Nephron progenitor cell (in vitro differentiated cells): ENCODE measurements around the gene SELPLG.

Experiments
- DNase-seq: peaks from one replicate; pipeline ENCODE4 v3.0.0; 2021
- H3K27ac Mint-ChIP-seq: 2 replicates; pipeline ENCODE4 v1.8.0; 2021; ENCODE audit warnings: mild to moderate bottlenecking, moderate library complexity, mixed read lengths
- H3K27me3 Mint-ChIP-seq: 2 replicates; pipeline ENCODE4 v1.8.0; 2021; ENCODE audit warnings: mild to moderate bottlenecking, low read depth, mixed read lengths; ENCODE audit not compliant: poor library complexity
- H3K36me3 Mint-ChIP-seq: 2 replicates; pipeline ENCODE4 v1.8.0; 2021; ENCODE audit warnings: low read depth, mixed read lengths
- H3K4me1 Mint-ChIP-seq: 2 replicates; pipeline ENCODE4 v1.8.0; 2021; ENCODE audit warnings: mixed read lengths
- H3K4me3 Mint-ChIP-seq: 2 replicates; pipeline ENCODE4 v1.8.0; 2021; ENCODE audit warnings: mild to moderate bottlenecking, moderate library complexity, mixed read lengths
- H3K9me3 Mint-ChIP-seq: 2 replicates; pipeline ENCODE4 v1.8.0; 2021; ENCODE audit warnings: mild to moderate bottlenecking, moderate library complexity, mixed read lengths
- TF ChIP-seq, protein P1 (sequence below): fragments of 200-600 bp; sonication (generic); IDR thresholded peaks from 2 replicates; pipeline ENCODE4 v1.5.0; 2021; ENCODE audit warnings: antibody characterized with exemption

Gene SELPLG

DNA sequence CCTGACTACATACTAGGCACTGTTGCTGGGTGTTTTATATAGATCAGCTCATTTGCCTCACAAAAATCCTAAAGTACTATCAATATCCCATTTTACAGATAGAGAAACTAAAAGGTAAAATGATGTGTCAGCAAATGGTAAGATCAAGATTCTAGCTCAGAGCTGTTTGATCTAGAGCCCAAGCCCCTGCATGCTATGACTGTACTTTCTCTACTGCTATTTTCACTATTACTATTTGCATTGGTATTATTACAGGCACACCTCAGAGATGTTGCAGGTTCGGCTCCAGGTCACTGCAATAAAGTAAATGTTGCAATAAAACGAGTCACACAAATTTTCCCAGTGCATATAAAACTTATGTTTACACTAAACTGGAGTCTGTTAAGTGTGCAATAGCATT is 60.4 kb downstream of the SELPLG start:
- no peak for DNase-seq
- no peaks in the 10 kb centered on the region for H3K9me3 Mint-ChIP-seq
- no peak overlapping the region for H3K27ac Mint-ChIP-seq
- TF ChIP-seq, protein P1, sequence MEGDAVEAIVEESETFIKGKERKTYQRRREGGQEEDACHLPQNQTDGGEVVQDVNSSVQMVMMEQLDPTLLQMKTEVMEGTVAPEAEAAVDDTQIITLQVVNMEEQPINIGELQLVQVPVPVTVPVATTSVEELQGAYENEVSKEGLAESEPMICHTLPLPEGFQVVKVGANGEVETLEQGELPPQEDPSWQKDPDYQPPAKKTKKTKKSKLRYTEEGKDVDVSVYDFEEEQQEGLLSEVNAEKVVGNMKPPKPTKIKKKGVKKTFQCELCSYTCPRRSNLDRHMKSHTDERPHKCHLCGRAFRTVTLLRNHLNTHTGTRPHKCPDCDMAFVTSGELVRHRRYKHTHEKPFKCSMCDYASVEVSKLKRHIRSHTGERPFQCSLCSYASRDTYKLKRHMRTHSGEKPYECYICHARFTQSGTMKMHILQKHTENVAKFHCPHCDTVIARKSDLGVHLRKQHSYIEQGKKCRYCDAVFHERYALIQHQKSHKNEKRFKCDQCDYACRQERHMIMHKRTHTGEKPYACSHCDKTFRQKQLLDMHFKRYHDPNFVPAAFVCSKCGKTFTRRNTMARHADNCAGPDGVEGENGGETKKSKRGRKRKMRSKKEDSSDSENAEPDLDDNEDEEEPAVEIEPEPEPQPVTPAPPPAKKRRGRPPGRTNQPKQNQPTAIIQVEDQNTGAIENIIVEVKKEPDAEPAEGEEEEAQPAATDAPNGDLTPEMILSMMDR: no peak
- peaks cover 14% of the 10 kb centered on the region for H3K27me3 Mint-ChIP-seq
- peaks cover 11% of the 10 kb centered on the region for H3K36me3 Mint-ChIP-seq
- H3K4me1 Mint-ChIP-seq: no peaks in the 10 kb centered on the region
- H3K4me3 Mint-ChIP-seq: no peak overlapping the region

DNA sequence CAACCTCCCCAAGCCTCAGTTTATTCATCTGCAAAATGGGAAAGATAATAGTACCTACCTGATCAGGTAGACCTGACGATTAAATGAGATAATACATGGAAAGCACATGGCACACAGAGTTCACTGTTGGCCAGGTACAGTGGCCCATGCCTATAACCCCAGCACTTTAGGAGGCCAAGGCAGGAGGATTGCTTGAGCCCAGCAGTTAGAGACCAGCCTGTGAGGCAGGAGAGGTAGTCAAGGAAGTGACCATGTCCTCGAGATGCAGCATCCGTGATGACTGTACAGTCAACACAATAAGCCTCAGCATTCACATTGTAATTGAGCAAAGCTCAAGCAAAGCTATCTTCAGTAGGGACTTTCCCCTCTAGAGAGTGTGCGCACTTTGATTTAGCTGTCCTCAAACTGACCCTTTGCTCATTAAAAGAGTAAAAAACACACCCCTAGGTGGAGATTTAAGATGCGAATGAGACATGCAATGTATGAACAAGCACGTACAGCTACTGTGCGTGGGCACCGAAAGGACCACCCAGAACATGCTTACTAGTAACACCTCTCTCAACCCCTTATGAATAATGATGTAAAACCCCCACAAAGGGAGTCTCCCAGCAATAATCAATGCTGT is 61.4 kb downstream of the SELPLG start:
- Mint-ChIP-seq H3K36me3 (peaks cover 17% of the 10 kb centered on the region), H3K4me3 (no peak overlapping the region), H3K4me1 (no peaks in the 10 kb centered on the region), H3K27me3 (peaks cover 10% of the 10 kb centered on the region), H3K27ac (no peak overlapping the region), H3K9me3 (no peaks in the 10 kb centered on the region)
- DNase-seq: no peak
- TF ChIP-seq, protein P1: no peak
